HL-60 (cell line): Measurements from ENCODE around the gene TOB1.

Source experiments
- DNase-seq, 2 experiments: peaks; one replicate each; pipeline ENCODE4 v3.0.0-alpha.2; 2010 to 2020; ENCODE audit warnings: low read depth in 1 of 2, low spot score in 1 of 2
- H3K27ac ChIP-seq: fragments of 250-450 bp; sonication (Bioruptor Pico); replicated peaks from 2 replicates; pipeline ENCODE4 v1.5.1; 2020; ENCODE audit warnings: mild to moderate bottlenecking, moderate library complexity
- H3K27me3 ChIP-seq: fragments of 250-450 bp; sonication (Bioruptor Pico); 2 replicates; pipeline ENCODE4 v1.5.1; 2021; ENCODE audit warnings: mild to moderate bottlenecking, moderate library complexity; ENCODE audit not compliant: insufficient read depth, poor library complexity, severe bottlenecking
- H3K4me3 ChIP-seq: replicated peaks from 2 replicates; pipeline ENCODE4 v1.5.1; 2011; ENCODE audit warnings: mild to moderate bottlenecking, control low read depth, low read length; ENCODE audit not compliant: insufficient read depth
- GABPA ChIP-seq: IDR thresholded peaks from 2 replicates; pipeline ENCODE4 v1.6.1; 2012; ENCODE audit warnings: low read depth
- POLR2AphosphoS5 ChIP-seq: IDR thresholded peaks from 2 replicates; pipeline ENCODE4 v1.6.1; 2012; ENCODE audit warnings: low read depth
- SPI1 ChIP-seq: IDR thresholded peaks from 2 replicates; pipeline ENCODE4 v1.6.1; 2012; ENCODE audit warnings: low read depth, mild to moderate bottlenecking, borderline replicate concordance
- TF ChIP-seq, protein P1 (sequence below): IDR thresholded peaks from 2 replicates; pipeline ENCODE4 v1.6.1; 2012; ENCODE audit warnings: low read depth; ENCODE audit not compliant: insufficient replicate concordance
- TF ChIP-seq, protein P2 (sequence below): IDR thresholded peaks from one replicate; pipeline ENCODE4 v1.5.1; 2011; ENCODE audit warnings: low read length, control low read depth, inconsistent platforms; ENCODE audit not compliant: insufficient read depth

The TOB1 gene

DNA sequence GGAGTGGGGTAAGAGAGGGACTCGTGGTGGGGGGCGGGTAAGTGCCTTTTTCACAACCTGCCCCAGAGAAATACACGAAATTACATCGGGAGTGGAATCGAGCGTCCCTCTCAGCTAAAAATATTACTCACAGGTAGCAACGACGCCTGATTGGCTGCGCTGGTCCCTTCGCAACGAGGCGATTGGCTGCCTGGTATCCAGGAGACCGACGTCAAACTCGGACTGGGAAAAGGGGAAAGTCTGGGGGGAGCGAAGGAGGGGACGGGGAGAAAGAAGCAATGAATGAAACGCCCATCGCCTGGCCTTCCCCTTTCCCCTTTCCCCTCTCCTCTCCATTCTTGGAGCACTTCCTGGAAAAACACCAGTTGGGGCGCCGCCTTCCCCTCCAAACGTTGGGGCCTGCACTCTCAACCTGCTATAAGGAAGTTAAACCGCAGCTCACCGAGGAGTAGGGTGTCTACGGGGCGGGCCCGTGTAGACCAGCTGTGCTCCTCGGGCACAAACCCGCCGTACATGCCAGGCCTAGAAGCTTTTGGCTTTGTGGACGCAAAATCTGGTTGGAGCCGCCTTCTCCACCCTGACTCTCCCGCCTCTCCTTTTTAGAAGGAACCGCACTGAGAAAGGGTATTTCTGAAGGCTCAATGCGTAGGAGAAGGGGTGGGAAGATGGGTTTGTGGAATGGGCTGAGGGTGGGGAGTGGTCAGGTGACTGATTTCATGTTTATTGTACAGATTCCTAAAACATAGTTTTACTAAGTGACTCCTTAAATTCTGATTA lies 1.4 kb upstream of the TOB1 start:
- H3K27ac ChIP-seq: peak overlapping the region; percentile 99
- H3K27me3 ChIP-seq: no peaks in the 10 kb centered on the region
- TF ChIP-seq SPI1: peak; percentile 89
- TF ChIP-seq POLR2AphosphoS5: no peak; the same call in 1 of the 2 replicates
- H3K4me3 ChIP-seq: peak overlapping the region; percentile 44
- DNase-seq: peak; percentile 91 to 97

DNA sequence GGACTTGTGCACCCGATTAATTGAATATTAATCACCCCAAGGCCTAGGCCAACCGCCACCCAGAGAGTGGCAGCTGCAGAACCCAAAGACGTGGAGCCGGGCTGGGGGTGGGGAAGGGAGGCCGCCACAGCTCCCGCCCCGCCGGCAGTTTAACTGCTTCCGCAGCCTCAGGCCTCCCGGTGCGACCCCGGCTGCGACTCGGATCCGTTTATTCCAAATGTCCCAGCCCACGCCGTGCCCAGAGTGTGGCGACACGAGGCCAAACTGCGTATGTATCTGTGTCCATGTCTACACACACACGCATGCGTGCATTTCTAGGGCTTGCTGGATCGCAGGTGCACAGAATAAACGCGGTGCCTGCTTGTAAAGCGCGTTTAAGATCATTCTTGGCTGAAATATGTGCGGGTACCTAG lies 802 bp upstream of the TOB1 start:
- TF ChIP-seq SPI1: no peak
- TF ChIP-seq, protein P1, sequence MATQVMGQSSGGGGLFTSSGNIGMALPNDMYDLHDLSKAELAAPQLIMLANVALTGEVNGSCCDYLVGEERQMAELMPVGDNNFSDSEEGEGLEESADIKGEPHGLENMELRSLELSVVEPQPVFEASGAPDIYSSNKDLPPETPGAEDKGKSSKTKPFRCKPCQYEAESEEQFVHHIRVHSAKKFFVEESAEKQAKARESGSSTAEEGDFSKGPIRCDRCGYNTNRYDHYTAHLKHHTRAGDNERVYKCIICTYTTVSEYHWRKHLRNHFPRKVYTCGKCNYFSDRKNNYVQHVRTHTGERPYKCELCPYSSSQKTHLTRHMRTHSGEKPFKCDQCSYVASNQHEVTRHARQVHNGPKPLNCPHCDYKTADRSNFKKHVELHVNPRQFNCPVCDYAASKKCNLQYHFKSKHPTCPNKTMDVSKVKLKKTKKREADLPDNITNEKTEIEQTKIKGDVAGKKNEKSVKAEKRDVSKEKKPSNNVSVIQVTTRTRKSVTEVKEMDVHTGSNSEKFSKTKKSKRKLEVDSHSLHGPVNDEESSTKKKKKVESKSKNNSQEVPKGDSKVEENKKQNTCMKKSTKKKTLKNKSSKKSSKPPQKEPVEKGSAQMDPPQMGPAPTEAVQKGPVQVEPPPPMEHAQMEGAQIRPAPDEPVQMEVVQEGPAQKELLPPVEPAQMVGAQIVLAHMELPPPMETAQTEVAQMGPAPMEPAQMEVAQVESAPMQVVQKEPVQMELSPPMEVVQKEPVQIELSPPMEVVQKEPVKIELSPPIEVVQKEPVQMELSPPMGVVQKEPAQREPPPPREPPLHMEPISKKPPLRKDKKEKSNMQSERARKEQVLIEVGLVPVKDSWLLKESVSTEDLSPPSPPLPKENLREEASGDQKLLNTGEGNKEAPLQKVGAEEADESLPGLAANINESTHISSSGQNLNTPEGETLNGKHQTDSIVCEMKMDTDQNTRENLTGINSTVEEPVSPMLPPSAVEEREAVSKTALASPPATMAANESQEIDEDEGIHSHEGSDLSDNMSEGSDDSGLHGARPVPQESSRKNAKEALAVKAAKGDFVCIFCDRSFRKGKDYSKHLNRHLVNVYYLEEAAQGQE: peak; percentile 60
- TF ChIP-seq GABPA: peak; percentile 27; the same call in 1 of the 2 replicates
- TF ChIP-seq POLR2AphosphoS5: peak; percentile 63
- peak overlapping the region; percentile 44 for H3K4me3 ChIP-seq
- H3K27ac ChIP-seq: peak overlapping the region; percentile 99
- DNase-seq: peak in 1 of 2 experiments; percentile 70
- H3K27me3 ChIP-seq: no peaks in the 10 kb centered on the region

DNA sequence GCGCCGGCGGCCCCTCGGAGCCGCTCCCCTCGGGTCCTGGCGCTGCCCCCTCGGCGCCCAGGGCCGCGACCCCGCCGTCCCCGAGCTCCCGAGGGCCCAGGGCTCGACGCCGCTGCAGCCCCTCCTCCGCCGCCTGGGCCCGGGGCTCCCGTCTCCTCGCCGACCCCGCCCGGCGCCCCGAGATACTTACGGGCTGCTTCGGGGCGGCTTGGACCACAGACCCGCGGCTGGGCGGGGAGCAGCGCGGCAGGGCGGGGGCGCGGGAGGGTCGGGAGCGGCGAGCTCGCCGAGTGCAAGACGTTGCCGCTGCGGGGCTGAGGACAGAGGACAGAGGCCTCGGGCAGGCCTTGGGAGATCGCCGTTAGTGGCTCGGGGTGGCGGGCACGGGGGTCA lies 290 bp downstream of the TOB1 start:
- Histone ChIP-seq H3K4me3 (peak overlapping the region; percentile 73), H3K27me3 (no peaks in the 10 kb centered on the region), H3K27ac (peak overlapping the region; percentile 99)
- TF ChIP-seq GABPA (no peak), SPI1 (no peak), POLR2AphosphoS5 (no peak)
- TF ChIP-seq, protein P2, sequence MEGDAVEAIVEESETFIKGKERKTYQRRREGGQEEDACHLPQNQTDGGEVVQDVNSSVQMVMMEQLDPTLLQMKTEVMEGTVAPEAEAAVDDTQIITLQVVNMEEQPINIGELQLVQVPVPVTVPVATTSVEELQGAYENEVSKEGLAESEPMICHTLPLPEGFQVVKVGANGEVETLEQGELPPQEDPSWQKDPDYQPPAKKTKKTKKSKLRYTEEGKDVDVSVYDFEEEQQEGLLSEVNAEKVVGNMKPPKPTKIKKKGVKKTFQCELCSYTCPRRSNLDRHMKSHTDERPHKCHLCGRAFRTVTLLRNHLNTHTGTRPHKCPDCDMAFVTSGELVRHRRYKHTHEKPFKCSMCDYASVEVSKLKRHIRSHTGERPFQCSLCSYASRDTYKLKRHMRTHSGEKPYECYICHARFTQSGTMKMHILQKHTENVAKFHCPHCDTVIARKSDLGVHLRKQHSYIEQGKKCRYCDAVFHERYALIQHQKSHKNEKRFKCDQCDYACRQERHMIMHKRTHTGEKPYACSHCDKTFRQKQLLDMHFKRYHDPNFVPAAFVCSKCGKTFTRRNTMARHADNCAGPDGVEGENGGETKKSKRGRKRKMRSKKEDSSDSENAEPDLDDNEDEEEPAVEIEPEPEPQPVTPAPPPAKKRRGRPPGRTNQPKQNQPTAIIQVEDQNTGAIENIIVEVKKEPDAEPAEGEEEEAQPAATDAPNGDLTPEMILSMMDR: no peak
- TF ChIP-seq, protein P1: no peak
- DNase-seq: no peak

- Histone ChIP-seq H3K27me3 (no peaks in the 10 kb centered on the region), H3K4me3 (peak overlapping the region; percentile 73), H3K27ac (peak overlapping the region; percentile 99)
- no peak for TF ChIP-seq POLR2AphosphoS5
- TF ChIP-seq, protein P2: no peak
- no peak for TF ChIP-seq GABPA
- TF ChIP-seq, protein P1: no peak
- TF ChIP-seq SPI1: no peak
- peak; percentile 37 to 66 for DNase-seq
These were observed 890 bp downstream of the TOB1 start for GRCh38 chr17:50865060-50865867.
